Renal pelvis (tissue), 4 donors: ENCODE measurements around the gene RHOU. TPM values are rescaled to one million over a fixed set of nuclear protein-coding genes. Genes with fewer than 3 reads are reported as not detected.

Experiments
- DNase-seq: peaks from one replicate; pipeline ENCODE4 v3.0.0-alpha.2; 2013
- polyA plus RNA-seq, 3 donors: library from polyadenylated mRNA; unstranded; fragments of 120-200 nt; gene quantifications; one replicate each; pipeline ENCODE4 v1.2.1, GENCODE V29; 2013; ENCODE audit not compliant: insufficient read length in 3 of 3

The RHOU gene
- polyA plus RNA-seq, 3 donors = 15.9 to 16.5 (median 16.0) TPM

DNA sequence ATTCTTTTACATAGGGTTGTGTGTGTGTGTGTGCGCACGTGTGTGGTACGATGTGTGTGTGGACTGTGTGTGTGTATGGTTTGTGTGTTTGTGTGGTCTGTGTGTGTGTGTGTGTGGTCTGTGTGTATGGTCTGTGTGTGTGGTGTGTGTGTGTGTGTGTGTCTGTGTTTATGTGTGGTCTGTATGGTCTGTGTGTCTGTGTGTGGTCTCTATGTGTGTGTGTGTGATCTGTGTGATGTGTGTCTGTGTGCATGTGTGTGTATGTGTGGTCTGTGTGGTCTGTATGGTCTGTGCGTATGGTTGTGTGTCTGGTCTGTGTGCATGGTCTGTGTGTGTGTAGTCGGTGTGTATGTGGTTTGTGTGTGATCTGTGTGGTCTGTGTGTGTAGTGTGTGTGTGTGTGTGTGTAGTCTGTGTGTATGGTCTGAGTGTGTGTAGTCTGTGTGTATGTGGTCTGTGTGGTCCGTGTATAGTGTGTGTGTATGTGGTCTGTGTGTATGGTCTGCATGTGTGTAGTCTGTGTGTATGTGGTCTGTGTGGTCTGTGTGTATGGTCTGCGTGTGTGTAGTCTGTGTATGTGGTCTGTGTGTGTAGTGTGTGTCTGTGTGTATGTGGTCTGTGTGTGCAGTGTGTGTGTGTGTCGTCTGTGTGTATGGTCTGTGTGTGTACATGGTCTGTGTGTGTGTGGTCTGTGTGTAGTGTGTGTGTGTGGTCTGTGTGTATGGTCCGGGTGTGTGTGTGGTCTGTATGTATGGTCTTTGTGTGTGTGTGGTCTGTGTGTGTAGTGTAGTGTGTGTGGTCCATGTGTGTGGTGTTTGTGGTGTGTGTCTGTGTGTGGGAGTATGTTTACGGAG lies 46.8 kb downstream of the RHOU start:
- no peak for DNase-seq

DNA sequence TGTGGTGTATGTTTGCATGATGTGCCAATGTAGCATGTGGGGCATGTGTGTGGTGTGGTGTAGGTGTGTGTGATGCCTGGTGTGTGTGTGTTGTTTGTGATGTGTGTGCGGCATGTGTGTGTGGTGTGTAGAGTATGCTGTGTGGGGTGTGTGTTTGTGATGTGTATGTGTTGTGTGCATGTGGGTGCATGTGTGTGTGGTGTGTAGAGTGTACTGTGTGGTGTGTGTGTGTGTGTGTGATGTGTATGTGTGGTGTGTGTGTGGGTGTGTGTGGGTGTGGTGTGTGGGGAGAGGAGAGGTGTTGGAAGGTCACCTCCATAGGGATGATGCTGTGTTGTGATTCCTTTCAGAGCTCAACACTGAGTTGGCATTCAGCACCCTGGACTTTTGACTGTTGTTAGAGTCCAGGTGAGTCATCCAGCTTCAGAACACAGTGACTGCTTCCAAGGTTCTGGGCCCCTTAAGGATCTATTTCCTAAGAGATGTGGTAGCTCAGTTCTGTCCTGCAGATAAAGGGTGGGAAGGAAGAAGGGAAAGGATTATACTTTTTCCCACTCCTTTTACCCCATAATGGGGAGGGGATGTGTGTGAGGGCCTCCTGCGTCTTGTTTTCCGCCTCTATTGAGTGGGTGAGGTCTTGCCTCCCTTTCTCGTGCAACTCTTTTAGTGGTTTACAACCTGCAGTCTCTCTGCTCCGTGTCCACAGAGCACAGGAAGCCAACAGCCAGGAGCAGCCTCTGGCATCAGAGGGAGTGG lies 47.6 kb downstream of the RHOU start:
- no peak for DNase-seq

DNA sequence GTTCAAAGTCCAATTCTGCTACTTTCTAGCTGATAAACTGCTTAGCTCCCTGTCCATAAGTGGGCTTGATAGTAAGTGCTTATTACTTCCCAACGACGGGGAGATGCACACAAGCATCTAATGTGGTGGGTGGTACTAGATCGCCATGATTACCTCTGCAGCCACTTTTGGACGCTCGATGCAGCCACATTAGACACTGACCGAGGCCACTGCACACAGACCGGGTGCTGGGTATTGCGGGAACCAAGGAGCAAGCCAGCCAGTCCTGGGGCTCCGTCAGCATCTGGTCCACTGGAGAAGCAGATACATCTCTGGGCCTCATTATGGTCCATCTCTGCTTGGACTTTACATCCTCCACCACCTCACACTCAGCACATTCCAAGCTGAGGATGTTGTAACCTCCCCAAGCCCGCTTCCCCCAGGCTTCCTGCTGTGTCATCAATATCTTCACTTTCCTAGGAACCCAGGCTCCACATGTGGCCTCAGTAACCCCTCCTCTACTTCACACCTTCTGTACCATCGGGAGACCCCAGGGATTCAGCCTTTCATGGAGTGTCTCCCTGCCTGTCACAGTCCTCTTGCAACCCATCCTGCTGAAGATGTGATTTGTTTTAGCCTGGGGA lies 48.2 kb downstream of the RHOU start:
- DNase-seq = no peak

DNA sequence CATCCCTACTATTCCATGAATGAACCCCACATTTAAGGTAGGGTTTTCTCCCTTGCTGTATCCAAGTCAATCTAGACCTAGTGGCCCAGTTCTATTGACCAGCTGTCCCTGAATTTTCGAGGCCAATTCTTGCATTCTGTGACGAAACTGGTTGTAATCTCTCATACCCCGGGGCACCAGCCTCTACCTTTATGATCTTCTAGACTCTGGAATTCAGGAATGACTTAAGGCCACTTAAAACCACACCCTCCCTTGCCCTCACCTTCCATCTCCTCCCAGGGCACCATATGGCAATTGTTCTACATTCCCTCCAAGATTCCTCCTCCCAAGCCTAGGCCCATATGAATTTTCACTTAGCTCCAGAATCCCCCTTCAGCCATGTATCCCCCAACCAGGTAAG lies 48.9 kb downstream of the RHOU start:
- DNase-seq = no peak

DNA sequence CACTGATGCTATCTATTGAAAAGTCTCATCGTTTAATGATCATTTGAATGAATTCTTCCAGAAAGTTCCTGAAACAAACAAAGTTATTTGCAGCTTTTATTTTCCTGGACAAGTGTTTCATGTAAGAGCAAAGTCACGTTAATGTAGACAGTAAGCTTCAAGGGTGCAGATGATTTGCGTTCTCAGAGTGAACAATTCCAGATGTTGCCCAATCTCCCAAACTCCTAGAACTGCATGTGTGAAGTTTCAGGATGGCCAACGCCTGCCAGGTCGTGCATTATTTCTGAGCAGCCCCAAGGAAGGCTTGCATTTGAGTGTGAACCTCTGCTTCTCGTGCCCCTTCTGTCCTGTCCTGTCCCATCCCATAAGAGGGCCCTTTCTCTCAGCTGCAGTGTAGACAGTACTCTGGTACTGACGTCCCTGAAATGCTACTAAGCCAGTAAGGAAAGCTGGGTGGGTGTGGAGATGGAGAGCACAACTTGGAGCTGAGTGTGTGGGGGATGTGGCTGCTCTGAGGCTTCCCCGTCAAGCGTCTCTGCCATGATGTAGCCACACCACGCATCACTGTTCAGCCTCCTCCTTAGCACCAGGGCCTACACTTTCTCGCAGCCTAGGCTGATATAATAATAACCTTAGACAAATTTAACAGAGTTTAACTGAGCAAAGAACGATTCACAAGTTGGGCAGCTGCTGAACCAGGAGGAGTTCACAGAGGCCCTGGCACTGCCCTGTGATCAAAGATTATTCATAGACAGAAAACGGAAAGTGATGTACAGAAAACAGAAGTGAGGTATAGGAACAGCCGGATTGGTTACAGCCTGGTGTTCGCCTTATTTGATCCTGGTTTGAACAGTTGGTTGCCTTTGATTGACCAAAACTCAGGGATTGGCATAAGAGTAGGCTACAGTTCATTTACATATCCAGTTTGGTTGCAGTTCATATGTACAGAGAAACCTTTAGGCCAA lies 50.4 kb downstream of the RHOU start:
- no peak for DNase-seq

DNA sequence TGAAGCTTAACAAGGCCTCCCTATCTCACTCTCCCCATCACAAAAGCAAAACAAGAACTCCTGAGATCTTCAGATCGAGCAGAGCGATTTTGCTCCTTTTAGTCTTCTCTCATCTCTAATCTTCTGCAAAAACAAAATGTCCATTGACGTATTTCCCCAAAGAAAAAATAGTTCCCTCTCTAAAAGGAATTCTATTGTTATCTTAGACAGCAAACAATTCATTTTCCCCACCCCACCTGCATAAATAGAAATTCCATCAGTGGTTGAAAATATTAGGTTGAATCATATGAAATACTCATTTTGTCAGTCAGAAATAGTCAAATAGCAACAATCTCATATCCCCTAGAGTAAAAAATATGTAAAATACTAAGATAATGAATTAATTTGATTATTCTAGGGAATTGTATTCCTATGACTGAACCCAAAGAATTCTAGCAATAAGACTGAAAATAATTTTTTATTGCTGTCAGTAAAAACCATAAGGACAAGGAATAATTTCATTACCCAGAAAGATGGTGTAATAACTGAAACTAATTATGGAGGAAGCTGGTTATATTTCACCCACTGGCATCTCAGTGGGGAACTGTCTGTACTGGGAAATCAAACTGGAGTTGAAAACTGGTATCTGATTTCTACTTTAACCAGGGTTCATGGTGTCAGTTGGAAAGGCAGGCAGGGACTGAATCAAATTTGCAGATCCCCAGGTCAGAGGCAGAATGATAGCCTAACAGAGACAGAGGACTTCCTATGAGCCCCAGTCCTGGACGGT lies 51.3 kb downstream of the RHOU start:
- no peak for DNase-seq

DNA sequence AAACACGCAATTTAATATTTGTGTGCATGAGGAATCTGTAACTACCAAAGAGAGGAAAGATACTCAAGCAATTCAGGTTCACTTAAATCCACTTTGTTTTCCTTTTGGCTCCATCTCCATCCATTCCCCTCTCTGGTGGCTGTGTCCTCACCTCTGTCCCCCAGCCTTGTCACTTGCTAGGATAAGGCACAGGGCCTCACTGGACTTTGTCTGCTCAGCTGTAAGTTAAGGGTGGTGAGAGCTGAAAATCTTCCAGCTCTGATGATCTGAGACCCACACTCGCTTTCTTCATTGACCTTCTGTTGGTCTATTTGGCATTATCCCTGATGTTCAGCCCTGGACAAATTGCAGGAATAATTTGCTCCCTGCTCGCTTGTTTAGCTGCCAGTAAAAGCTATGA lies 56.5 kb downstream of the RHOU start:
- DNase-seq = no peak

DNA sequence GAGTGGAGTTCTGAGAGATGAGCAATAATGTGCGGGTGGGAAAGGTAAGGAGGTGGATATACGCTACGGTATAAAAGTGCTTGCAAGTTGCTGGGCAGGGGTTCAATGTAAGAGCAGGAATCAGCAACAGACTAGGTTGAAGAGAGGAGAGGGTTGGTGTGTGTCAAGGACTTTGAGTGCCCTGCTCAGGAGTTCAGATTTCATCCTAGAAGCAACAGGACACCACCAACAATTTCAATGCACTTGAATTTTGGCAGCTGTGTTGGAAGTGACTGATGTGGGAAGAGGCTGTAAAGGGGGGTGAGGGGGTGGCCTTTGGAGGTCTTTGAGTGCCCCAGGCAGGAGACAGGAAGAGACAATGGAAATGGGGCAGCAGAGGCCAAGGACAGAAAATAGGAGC lies 57.3 kb downstream of the RHOU start:
- no peak for DNase-seq

DNA sequence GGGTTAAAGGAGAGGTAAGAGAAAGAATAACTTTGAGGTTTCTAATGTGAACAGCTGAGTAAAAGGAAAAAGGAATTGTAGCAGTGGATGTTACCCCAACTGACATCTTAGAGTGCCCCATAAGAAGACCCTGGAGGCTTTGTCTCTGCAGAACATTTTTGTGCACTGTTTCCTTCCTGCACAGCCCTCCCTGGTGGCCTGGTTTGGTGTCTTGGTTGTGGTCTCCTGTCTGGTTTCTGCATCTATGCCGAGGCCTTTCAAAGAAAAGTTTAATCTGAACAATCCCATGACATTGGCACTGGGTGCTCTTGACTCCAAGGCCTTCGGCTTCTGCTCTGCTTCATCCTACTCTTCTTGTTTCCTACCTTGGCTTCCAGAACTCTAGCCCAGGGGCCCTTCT lies 57.8 kb downstream of the RHOU start:
- no peak for DNase-seq

DNA sequence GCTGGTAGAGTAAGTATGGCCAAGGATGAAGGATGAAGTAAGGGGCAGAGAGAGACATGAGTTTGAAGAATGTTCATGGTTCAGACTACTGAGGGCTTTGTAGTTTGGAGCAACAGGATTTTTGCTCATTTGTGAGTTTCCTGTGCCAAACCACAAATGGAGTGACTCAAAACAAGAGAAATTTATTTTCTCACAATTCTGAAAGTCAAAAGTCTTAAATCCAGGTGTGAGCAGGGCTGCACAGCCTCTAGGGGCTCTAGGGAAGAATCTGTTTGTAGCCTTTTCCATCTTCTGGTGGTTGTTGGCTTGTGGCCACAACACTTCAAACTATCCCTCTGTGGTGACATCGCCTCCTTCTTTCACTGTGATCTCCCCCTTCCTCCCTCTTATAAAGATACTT lies 58.9 kb downstream of the RHOU start:
- no peak for DNase-seq

DNA sequence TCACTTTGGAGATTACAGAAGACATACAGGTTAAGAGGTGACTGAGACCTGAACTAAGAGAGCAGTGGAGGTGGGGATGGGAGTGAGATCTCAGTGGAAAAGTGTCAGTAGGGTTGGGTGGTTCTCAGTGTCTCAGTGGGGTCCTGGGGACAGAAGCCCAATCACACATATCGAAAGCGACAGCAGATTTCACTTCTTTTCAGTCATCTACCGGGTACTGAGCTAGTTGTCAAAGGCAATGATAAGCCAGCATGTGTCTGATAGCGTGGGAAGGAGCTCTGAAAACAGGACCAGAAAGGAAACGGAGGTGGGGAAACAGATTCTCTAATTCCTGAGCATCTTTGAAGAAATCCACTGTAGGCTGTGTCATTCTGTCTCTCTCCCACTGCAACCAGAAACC lies 59.5 kb downstream of the RHOU start:
- DNase-seq = no peak

DNA sequence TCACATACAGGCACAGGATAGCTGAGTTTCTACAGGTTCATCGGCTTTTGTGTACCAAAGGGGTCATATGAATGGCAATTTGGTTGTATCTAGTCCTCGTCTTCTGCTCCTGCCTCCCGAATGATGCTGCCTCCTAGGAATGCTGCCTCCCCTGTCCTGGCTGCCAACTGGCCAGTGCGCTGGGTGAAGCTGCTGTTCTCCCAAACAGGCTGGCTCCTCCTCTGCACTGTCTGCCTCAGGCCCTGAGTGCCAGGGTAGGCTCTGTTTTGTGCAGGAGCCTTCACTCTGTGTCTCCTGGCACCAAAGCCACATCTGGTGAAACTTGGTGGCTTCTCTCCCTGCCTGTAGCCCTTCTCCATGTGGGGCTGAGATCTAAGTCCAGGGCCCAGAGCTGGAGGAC lies 60.3 kb downstream of the RHOU start:
- DNase-seq = no peak

Other genes with a start within 250 kb of the RHOU start
- gene RNF187, start 248.1 kb upstream of the RHOU start, polyA plus RNA-seq = 100 to 1,000 TPM in 1 of 3 donors, 10 to 100 TPM in 2; 76.5 to 104 (median 93.3) TPM